Measurements from ENCODE around the gene ALOX5.
"Not testable (repeated sequence)": the region's sequence is repeated elsewhere in the genome, so short reads cannot be mapped to it uniquely, and the experiment has no call there.

Gene ALOX5

DNA sequence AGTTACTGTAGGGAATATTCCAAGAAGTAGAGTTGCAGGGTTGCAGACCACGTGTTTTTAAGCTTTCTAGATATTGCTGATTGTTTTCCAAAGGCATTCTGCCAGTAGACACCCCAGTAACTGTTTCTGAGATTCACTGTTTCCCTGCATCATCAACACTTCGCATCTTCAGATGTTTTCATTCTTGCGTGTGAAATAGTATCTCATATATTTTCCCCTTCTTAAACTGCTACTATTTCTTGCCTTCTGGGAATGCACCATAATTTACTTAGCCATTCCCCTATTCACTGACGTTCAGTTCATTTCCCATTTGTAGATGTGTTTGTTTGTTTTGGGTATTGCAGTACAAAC, 30.7 kb downstream of the ALOX5 start:
- TF ChIP-seq, protein P1, sequence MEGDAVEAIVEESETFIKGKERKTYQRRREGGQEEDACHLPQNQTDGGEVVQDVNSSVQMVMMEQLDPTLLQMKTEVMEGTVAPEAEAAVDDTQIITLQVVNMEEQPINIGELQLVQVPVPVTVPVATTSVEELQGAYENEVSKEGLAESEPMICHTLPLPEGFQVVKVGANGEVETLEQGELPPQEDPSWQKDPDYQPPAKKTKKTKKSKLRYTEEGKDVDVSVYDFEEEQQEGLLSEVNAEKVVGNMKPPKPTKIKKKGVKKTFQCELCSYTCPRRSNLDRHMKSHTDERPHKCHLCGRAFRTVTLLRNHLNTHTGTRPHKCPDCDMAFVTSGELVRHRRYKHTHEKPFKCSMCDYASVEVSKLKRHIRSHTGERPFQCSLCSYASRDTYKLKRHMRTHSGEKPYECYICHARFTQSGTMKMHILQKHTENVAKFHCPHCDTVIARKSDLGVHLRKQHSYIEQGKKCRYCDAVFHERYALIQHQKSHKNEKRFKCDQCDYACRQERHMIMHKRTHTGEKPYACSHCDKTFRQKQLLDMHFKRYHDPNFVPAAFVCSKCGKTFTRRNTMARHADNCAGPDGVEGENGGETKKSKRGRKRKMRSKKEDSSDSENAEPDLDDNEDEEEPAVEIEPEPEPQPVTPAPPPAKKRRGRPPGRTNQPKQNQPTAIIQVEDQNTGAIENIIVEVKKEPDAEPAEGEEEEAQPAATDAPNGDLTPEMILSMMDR (conservative IDR thresholded peaks at IDR 0.05): no peak
- H3K27ac ChIP-seq: no peak overlapping the region

DNA sequence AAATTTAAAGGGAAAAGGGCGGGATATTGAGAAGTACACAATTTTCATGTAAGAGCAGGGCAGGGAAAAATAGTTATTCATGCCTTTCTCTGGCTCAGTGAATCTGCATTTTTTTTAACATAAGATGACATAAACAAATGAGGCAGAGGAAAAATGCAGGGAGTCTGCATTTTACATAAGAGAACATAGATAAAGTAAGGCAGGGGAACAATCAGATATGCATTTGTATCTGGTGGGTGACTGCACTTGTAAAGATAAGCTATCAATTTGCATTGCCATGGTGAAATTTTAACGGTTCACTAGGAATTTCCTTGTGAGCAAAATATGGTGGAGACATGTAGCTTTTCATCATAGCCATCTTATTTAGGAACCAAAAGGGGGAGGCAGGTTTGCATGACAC, 33.5 kb downstream of the ALOX5 start:
- no peak overlapping the region for H3K27ac ChIP-seq
- TF ChIP-seq, protein P1 (conservative IDR thresholded peaks at IDR 0.05): no peak

DNA sequence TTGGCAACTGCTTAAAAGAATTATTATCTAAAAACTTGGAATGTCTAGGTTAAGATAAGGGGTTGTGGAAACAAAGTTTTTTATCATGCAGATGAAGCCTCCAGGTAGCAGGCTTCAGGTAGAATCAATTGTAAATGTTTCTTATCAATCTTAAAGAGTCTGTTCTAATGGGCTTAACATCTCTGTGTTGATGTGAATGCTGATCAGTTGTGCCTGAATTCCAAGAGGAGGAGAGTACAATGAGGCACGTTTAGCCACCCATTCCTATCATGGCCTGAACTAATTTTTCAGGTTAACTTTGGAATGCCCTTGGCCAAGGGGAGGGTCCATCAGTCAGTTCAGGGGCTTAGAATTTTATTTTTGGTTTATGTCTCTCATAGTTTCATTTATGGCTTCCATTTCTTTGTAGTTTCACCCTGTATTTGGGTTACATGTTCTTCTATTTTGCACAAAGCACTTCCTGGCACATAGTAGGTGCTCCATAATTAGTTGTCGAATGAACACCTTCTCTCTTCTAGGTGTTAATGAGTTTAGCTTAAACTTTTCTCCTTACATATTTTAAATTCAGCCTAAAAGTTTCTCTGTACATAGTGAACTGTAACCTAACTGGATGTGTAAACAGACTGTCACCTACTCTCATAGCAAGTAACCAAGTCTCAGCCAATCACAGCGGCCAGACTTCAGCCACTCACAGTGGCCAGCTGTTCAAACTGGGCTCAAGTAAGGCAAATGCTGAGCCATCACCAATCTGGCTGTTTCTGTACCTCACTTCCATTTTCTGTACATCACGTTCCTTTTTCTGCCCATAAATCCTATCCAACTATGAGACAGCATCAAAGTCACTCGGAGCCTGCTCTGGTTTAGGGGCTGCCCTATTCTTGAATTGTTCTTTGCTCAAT, 34.7 kb downstream of the ALOX5 start:
- TF ChIP-seq, protein P1 (conservative IDR thresholded peaks at IDR 0.05): no peak
- no peak overlapping the region for H3K27ac ChIP-seq

DNA sequence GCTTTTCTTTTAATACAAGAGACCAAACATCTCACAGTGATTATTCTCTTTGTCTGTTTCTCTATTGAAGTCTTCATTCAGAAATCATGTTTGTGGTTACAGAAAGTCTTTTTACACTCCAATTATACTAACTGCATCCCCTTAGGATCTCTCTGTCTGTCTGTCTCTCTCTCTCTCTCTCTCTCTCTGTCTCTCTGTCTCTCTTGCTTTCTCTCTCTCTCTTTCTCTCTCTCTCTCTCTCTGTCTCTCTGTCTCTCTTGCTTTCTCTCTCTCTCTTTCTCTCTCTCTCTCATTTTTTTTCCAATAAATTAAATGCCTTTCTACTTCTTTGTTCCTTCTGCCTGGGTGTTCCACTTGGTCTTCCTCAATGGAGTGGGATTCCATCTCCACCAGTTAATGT, 35.3 kb downstream of the ALOX5 start:
- not testable (repeated sequence) for H3K27ac ChIP-seq

DNA sequence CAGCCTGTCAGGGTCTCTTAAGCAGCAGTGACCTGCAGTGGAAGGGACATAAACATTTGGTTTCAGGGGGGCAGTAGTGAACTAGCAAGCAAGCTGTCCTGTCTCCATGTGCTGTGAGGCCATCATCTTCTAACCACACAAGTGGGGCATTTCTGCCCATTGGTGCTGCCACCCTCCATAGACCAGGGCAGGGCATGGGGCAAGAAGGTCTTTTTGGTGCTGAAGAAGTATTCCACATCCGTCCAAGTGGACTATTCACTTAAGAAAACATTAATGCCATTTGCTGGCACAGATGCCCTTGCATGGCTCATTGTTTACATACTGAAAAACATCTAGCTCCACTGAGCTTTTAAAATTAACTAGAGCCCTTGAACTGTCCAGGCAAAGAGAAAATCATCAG, 35.8 kb downstream of the ALOX5 start:
- TF ChIP-seq, protein P1 (conservative IDR thresholded peaks at IDR 0.05): no peak
- no peak overlapping the region for H3K27ac ChIP-seq

DNA sequence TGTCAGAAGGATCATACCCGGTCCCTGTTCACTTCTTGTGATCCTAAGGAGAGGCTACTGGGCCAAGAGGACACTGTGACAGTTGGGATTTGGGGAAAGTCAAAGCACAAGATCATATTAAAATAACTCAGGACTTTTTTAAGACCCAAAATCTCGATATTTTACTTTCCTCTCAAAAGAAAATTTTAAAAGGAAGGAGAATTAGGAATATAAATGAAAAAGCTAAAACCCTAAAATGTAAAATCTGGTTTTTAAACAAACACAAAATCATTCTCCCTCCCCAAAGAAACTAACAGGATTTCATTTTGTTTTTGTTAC, 36.4 kb downstream of the ALOX5 start:
- no peak overlapping the region for H3K27ac ChIP-seq
- TF ChIP-seq, protein P1 (conservative IDR thresholded peaks at IDR 0.05): no peak

DNA sequence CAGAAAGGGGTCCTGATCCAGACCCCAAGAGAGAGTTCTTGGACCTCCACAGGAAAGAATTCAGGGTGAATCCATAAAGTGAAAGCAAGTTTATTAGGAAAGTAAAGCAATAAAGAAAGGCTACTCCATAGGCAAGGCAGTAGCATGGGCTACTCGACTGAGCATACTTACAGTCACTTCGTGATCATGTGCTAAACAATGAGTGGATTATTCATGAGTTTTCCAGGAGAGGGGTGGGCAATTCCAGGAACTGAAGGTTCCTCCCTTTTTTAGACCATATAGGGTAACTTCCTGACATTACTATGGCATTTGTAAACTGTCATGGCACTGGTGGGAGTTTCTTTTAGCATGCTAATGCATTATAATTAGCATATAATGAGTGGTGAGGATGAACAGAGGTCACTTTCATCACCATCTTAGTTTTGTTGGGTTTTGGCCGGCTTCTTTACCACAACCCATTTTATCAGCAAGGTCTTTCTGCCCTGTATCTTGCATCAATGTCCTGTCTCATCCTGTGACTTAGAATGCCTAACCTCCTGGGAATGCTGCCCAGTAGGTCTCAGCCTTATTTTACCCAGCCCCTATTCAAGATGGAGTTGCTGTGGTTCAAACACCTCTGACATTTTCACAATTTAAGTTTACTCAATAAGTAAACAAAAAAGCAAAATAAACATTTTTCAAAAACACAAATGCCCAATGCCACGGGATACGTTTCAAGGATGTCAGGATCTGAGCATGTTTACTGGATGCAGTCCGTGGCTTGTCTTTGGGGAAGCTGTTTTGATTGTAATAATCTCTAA, 37.0 kb downstream of the ALOX5 start:
- H3K27ac ChIP-seq: no peak overlapping the region
- TF ChIP-seq, protein P1 (conservative IDR thresholded peaks at IDR 0.05): no peak

DNA sequence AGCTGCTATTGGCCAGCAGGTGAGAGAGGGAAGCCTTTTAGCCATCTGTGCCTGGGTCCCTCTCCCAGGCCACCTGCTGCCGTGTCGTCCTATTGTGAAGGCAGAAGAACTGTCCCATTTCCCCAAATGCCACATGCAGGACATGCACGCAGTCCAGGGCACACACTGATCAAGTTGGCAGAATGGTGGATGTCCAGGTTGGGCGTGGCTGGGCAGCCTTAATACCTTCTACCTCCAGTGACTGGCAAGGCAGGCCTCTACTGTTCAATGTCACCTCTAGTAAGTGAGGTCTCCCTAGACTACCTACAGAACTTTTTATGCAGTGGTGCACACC, 37.6 kb downstream of the ALOX5 start:
- H3K27ac ChIP-seq: no peak overlapping the region
- TF ChIP-seq, protein P1 (conservative IDR thresholded peaks at IDR 0.05): no peak

DNA sequence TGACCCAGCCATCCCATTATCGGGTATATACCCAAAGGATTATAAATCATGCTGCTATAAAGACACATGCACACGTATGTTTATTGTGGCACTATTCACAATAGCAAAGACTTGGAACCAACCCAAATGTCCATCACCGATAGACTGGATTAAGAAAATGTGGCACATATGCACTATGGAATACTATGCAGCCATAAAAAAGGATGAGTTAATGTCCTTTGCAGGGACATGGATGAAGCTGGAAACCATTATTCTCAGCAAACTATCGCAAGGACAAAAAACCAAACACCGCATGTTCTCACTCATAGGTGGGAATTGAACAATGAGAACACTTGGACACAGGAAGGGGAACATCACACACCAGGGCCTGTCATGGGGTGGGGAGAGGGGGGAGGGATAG, 41.0 kb downstream of the ALOX5 start:
- not testable (repeated sequence) for H3K27ac ChIP-seq

Measured in VCaP (cell line).